ENCODE results near the gene RPS6KA2.

GRCh38 chr6:166655251-166655650 is 28.2 kb upstream of the RPS6KA2 start:
- TF ChIP-seq EZH2 (IDR thresholded peaks at IDR 0.05; ENCODE audit: insufficient read depth, poor library complexity, severe bottlenecking) (no peak), EZH2phosphoT487 (IDR thresholded peaks at IDR 0.05; ENCODE audit: insufficient read depth, low read depth) (no peak)

Data from GM23248 (cell line).